Nephron (organoid): Measurements from ENCODE around the gene PRF1.

ENCODE experiments used
- H3K27ac Mint-ChIP-seq, 3 experiments: 2 replicates each; pipeline ENCODE4 v1.8.0; 2020; ENCODE audit warnings: mixed read lengths in 3 of 3, mild to moderate bottlenecking in 2 of 3, moderate library complexity in 1 of 3
- H3K27me3 Mint-ChIP-seq: 2 replicates; pipeline ENCODE4 v1.8.0; 2021; ENCODE audit warnings: low read depth, mild to moderate bottlenecking, moderate library complexity, mixed read lengths
- H3K36me3 Mint-ChIP-seq: 2 replicates; pipeline ENCODE4 v1.8.0; 2020; ENCODE audit warnings: low read depth, mixed read lengths
- H3K4me1 Mint-ChIP-seq: 2 replicates; pipeline ENCODE4 v1.8.0; 2020; ENCODE audit warnings: mixed read lengths
- H3K4me3 Mint-ChIP-seq, 3 experiments: 2 replicates each; pipeline ENCODE4 v1.8.0; 2020; ENCODE audit warnings: mild to moderate bottlenecking in 3 of 3, mixed read lengths in 3 of 3, moderate library complexity in 2 of 3
- H3K9me3 Mint-ChIP-seq: 2 replicates; pipeline ENCODE4 v1.8.0; 2020; ENCODE audit warnings: mixed read lengths
- CTCF ChIP-seq, 3 experiments: fragments of 200-600 bp; sonication (generic); IDR thresholded peaks; one replicate each; pipeline ENCODE4 v1.5.0; 2021; ENCODE audit warnings: antibody characterized with exemption in 3 of 3; ENCODE audit not compliant: unreplicated experiment in 3 of 3

The PRF1 gene

GRCh38 chr10:70602665-70603448 is at the start of gene PRF1:
TSS of gene PRF1 (minus strand) at chr10:70602741. CDS start at chr10:70600902, 1,839 bp downstream.
- Mint-ChIP-seq H3K36me3 (no peaks in the 10 kb centered on the region), H3K4me3 (no peak within 1 kb of the TSS), H3K27ac (no peak within 1 kb of the TSS), H3K9me3 (peaks cover 5% of the 10 kb centered on the region), H3K4me1 (no peaks in the 10 kb centered on the region), H3K27me3 (no peaks in the 10 kb centered on the region)
- TF ChIP-seq CTCF (IDR thresholded peaks at IDR 0.05; ENCODE audit: unreplicated experiment in 3 of 3): no peak

- no peak for TF ChIP-seq CTCF (IDR thresholded peaks at IDR 0.05; ENCODE audit: unreplicated experiment in 3 of 3)
- H3K27ac Mint-ChIP-seq: peak overlapping the region in 1 of 3 experiments; percentile 41
- no peaks in the 10 kb centered on the region for H3K36me3 Mint-ChIP-seq
- H3K4me3 Mint-ChIP-seq: no peak overlapping the region
- H3K9me3 Mint-ChIP-seq: peaks cover 45% of the 10 kb centered on the region
- peaks cover 22% of the 10 kb centered on the region for H3K4me1 Mint-ChIP-seq
- peaks cover 17% of the 10 kb centered on the region for H3K27me3 Mint-ChIP-seq
These were observed 49.1 kb upstream of the PRF1 start for GRCh38 chr10:70651661-70652060.

GRCh38 chr10:70650718-70651117 is 48.2 kb upstream of the PRF1 start:
- no peak overlapping the region for H3K4me3 Mint-ChIP-seq
- peaks cover 15% of the 10 kb centered on the region for H3K4me1 Mint-ChIP-seq
- no peak overlapping the region for H3K27ac Mint-ChIP-seq
- H3K27me3 Mint-ChIP-seq: peaks cover 21% of the 10 kb centered on the region
- TF ChIP-seq CTCF (IDR thresholded peaks at IDR 0.05; ENCODE audit: unreplicated experiment in 3 of 3): no peak
- H3K9me3 Mint-ChIP-seq: peaks cover 44% of the 10 kb centered on the region
- H3K36me3 Mint-ChIP-seq: no peaks in the 10 kb centered on the region

GRCh38 chr10:70650104-70650503 is 47.6 kb upstream of the PRF1 start:
- Mint-ChIP-seq H3K27ac (no peak overlapping the region), H3K4me3 (no peak overlapping the region), H3K9me3 (peaks cover 44% of the 10 kb centered on the region), H3K36me3 (no peaks in the 10 kb centered on the region), H3K27me3 (peaks cover 21% of the 10 kb centered on the region), H3K4me1 (peaks cover 15% of the 10 kb centered on the region)
- TF ChIP-seq CTCF (IDR thresholded peaks at IDR 0.05; ENCODE audit: unreplicated experiment in 3 of 3): no peak

- Mint-ChIP-seq H3K27ac (no peak overlapping the region), H3K36me3 (no peaks in the 10 kb centered on the region), H3K4me1 (peaks cover 15% of the 10 kb centered on the region), H3K4me3 (no peak overlapping the region), H3K27me3 (peaks cover 21% of the 10 kb centered on the region), H3K9me3 (peaks cover 44% of the 10 kb centered on the region)
- TF ChIP-seq CTCF (IDR thresholded peaks at IDR 0.05; ENCODE audit: unreplicated experiment in 3 of 3): no peak
These were observed 47.0 kb upstream of the PRF1 start for GRCh38 chr10:70649526-70649925.

GRCh38 chr10:70648427-70648826 is 45.9 kb upstream of the PRF1 start:
- peaks cover 15% of the 10 kb centered on the region for H3K27me3 Mint-ChIP-seq
- H3K36me3 Mint-ChIP-seq: no peaks in the 10 kb centered on the region

More at GRCh38 chr10:70648427-70648826, 45.9 kb upstream of the PRF1 start:
- Mint-ChIP-seq H3K4me3 (no peak overlapping the region), H3K4me1 (peaks cover 9% of the 10 kb centered on the region), H3K9me3 (peaks cover 44% of the 10 kb centered on the region), H3K27ac (no peak overlapping the region)
- no peak for TF ChIP-seq CTCF (IDR thresholded peaks at IDR 0.05; ENCODE audit: unreplicated experiment in 3 of 3)
